ENCODE data around the gene NR6A1.
A peak's percentile ranks its signal among the peaks of the same experiment; 100 is the strongest.

Gene NR6A1

GRCh38 chr9:124493794-124494479 lies 277.2 kb downstream of the NR6A1 start:
- in situ Hi-C loops (cut with MboI; ENCODE audit: low pct_unique_long_range_greater_than_20kb, low sequenced_read_pairs): no loop called here
- DNase-seq: no peak

- no peak for DNase-seq
- in situ Hi-C loops (cut with MboI; ENCODE audit: low pct_unique_long_range_greater_than_20kb, low sequenced_read_pairs): no loop called here
Measured at GRCh38 chr9:124493218-124493617, 277.9 kb downstream of the NR6A1 start.

GRCh38 chr9:124492818-124493217 lies 278.3 kb downstream of the NR6A1 start:
- DNase-seq: no peak
- in situ Hi-C loops (cut with MboI; ENCODE audit: low pct_unique_long_range_greater_than_20kb, low sequenced_read_pairs): no loop called here

- in situ Hi-C loops (cut with MboI; ENCODE audit: low pct_unique_long_range_greater_than_20kb, low sequenced_read_pairs): no loop called here
- no peak for DNase-seq
Measured at GRCh38 chr9:124491049-124491975, 279.8 kb downstream of the NR6A1 start.

GRCh38 chr9:124490004-124490403 lies 281.1 kb downstream of the NR6A1 start:
- DNase-seq: no peak
- in situ Hi-C loops (cut with MboI; ENCODE audit: low pct_unique_long_range_greater_than_20kb, low sequenced_read_pairs): no loop called here

- in situ Hi-C loops (cut with MboI; ENCODE audit: low pct_unique_long_range_greater_than_20kb, low sequenced_read_pairs): no loop called here
- no peak for DNase-seq
Measured at GRCh38 chr9:124489222-124489621, 281.9 kb downstream of the NR6A1 start.

- DNase-seq: no peak
- in situ Hi-C loops (cut with MboI; ENCODE audit: low pct_unique_long_range_greater_than_20kb, low sequenced_read_pairs): no loop called here
Measured at GRCh38 chr9:124488641-124489210, 282.4 kb downstream of the NR6A1 start.

GRCh38 chr9:124487260-124488182 lies 283.6 kb downstream of the NR6A1 start:
- DNase-seq: no peak
- in situ Hi-C loops (cut with MboI; ENCODE audit: low pct_unique_long_range_greater_than_20kb, low sequenced_read_pairs): no loop called here

- DNase-seq: no peak
- in situ Hi-C loops (cut with MboI; ENCODE audit: low pct_unique_long_range_greater_than_20kb, low sequenced_read_pairs): no loop called here
Measured at GRCh38 chr9:124486778-124487259, 284.3 kb downstream of the NR6A1 start.

- in situ Hi-C loops (cut with MboI; ENCODE audit: low pct_unique_long_range_greater_than_20kb, low sequenced_read_pairs): no loop called here
- DNase-seq: no peak
Measured at GRCh38 chr9:124485936-124486335, 285.2 kb downstream of the NR6A1 start.

GRCh38 chr9:124485201-124485600 lies 285.9 kb downstream of the NR6A1 start:
- no peak for DNase-seq
- in situ Hi-C loops (cut with MboI; ENCODE audit: low pct_unique_long_range_greater_than_20kb, low sequenced_read_pairs): no loop called here

GRCh38 chr9:124483481-124483880 lies 287.6 kb downstream of the NR6A1 start:
- DNase-seq: no peak
- in situ Hi-C loops (cut with MboI; ENCODE audit: low pct_unique_long_range_greater_than_20kb, low sequenced_read_pairs): no loop called here

- in situ Hi-C loops (cut with MboI; ENCODE audit: low pct_unique_long_range_greater_than_20kb, low sequenced_read_pairs): no loop called here
- DNase-seq: no peak
Measured at GRCh38 chr9:124482431-124483031, 288.6 kb downstream of the NR6A1 start.

GRCh38 chr9:124481115-124481514 lies 290.0 kb downstream of the NR6A1 start:
- in situ Hi-C loops (cut with MboI; ENCODE audit: low pct_unique_long_range_greater_than_20kb, low sequenced_read_pairs): no loop called here

GRCh38 chr9:124480621-124480981 lies 290.5 kb downstream of the NR6A1 start:
- peak; percentile 53 for DNase-seq
- in situ Hi-C loops (cut with MboI; ENCODE audit: low pct_unique_long_range_greater_than_20kb, low sequenced_read_pairs): no loop called here

More at GRCh38 chr9:124481115-124481514, 290.0 kb downstream of the NR6A1 start:
- DNase-seq: no peak

GRCh38 chr9:124479947-124480620 lies 291.0 kb downstream of the NR6A1 start:
- in situ Hi-C loops (cut with MboI; ENCODE audit: low pct_unique_long_range_greater_than_20kb, low sequenced_read_pairs): no loop called here
- DNase-seq: no peak

GRCh38 chr9:124479371-124479770 lies 291.7 kb downstream of the NR6A1 start:
- in situ Hi-C loops (cut with MboI; ENCODE audit: low pct_unique_long_range_greater_than_20kb, low sequenced_read_pairs): no loop called here
- no peak for DNase-seq

- in situ Hi-C loops (cut with MboI; ENCODE audit: low pct_unique_long_range_greater_than_20kb, low sequenced_read_pairs): no loop called here
- DNase-seq: no peak
Measured at GRCh38 chr9:124478354-124478753, 292.8 kb downstream of the NR6A1 start.

Measured in KBM-7 (cell line).